Liver (tissue), 3 donors: Measurements from ENCODE around the gene CDC16.

Experiments
- GABPA ChIP-seq, 2 donors: IDR thresholded peaks in 1 of 2; conservative IDR thresholded peaks in 1 of 2; 2 replicates each; pipeline ENCODE4 v1.6.1; 2016; ENCODE audit warnings: antibody characterized with exemption in 2 of 2, mild to moderate bottlenecking in 1 of 2, moderate library complexity in 1 of 2
- JUND ChIP-seq, 2 donors: IDR thresholded peaks; 2 replicates each; pipeline ENCODE4 v1.6.1; 2016; ENCODE audit warnings: antibody characterized with exemption in 2 of 2
- NR2F2 ChIP-seq: IDR thresholded peaks from 2 replicates; pipeline ENCODE4 v1.6.1; 2016; ENCODE audit warnings: antibody characterized with exemption
- RAD21 ChIP-seq, 2 donors: IDR thresholded peaks; 2 replicates each; pipeline ENCODE4 v1.6.1; 2016; ENCODE audit warnings: antibody characterized with exemption in 2 of 2, mild to moderate bottlenecking in 2 of 2
- RXRA ChIP-seq, 2 donors: IDR thresholded peaks; 2 replicates each; pipeline ENCODE4 v1.6.1; 2017 to 2018; ENCODE audit warnings: antibody characterized with exemption in 2 of 2, mild to moderate bottlenecking in 1 of 2
- SP1 ChIP-seq: IDR thresholded peaks from 2 replicates; pipeline ENCODE4 v1.6.1; 2018; ENCODE audit warnings: antibody characterized with exemption, mild to moderate bottlenecking
- TAF1 ChIP-seq: conservative IDR thresholded peaks from 2 replicates; pipeline ENCODE4 v1.6.1; 2016; ENCODE audit warnings: antibody characterized with exemption, mild to moderate bottlenecking
- TF ChIP-seq, protein P1 (sequence below): fragments of 150-350 bp; IDR thresholded peaks from 2 replicates; pipeline ENCODE4 v1.5.1; 2017; ENCODE audit warnings: improper control_type of control experiment, low read depth, low read length; ENCODE audit not compliant: missing input control
- TF ChIP-seq, protein P2 (sequence below): IDR thresholded peaks from 2 replicates; pipeline ENCODE4 v1.6.1; 2016; ENCODE audit warnings: antibody characterized with exemption
- TF ChIP-seq, protein P3 (sequence below): IDR thresholded peaks from 2 replicates; pipeline ENCODE4 v1.6.1; 2016; ENCODE audit warnings: antibody characterized with exemption
- TF ChIP-seq, protein P4 (sequence below): IDR thresholded peaks from 2 replicates; pipeline ENCODE4 v1.6.1; 2016; ENCODE audit warnings: antibody characterized with exemption
- donor health status: healthy.
- donor health status: healthy.

DNA sequence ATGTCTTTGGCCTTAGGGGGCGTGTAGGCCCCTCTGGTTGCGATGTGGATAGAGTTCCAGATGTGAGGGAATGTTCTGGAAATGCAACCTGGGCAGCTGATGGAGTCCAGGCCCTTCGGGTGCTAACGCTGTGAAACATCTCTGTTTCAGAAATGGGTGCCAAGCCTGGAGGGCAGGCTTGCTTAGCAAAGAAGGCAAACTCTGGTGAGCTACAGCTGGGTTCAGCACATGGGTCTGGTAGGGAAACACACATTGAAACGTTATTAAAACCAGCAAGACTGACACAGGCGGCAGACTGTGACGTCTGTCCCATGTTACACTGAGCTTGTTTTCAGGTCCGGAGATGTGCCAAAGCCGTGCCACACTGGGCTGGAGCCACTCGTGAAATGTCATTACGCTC, 8.6 kb upstream of the CDC16 start:
- TF ChIP-seq, protein P1, sequence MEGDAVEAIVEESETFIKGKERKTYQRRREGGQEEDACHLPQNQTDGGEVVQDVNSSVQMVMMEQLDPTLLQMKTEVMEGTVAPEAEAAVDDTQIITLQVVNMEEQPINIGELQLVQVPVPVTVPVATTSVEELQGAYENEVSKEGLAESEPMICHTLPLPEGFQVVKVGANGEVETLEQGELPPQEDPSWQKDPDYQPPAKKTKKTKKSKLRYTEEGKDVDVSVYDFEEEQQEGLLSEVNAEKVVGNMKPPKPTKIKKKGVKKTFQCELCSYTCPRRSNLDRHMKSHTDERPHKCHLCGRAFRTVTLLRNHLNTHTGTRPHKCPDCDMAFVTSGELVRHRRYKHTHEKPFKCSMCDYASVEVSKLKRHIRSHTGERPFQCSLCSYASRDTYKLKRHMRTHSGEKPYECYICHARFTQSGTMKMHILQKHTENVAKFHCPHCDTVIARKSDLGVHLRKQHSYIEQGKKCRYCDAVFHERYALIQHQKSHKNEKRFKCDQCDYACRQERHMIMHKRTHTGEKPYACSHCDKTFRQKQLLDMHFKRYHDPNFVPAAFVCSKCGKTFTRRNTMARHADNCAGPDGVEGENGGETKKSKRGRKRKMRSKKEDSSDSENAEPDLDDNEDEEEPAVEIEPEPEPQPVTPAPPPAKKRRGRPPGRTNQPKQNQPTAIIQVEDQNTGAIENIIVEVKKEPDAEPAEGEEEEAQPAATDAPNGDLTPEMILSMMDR, result no peak
- TF ChIP-seq, protein P2, sequence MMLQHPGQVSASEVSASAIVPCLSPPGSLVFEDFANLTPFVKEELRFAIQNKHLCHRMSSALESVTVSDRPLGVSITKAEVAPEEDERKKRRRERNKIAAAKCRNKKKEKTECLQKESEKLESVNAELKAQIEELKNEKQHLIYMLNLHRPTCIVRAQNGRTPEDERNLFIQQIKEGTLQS, result no peak
- TF ChIP-seq RXRA (IDR thresholded peaks at IDR 0.05) (no peak), TAF1 (no peak), SP1 (no peak), JUND (IDR thresholded peaks at IDR 0.05) (no peak), RAD21 (IDR thresholded peaks at IDR 0.05) (no peak), GABPA (IDR thresholded peaks at IDR 0.05 in 1 of 2, conservative IDR thresholded peaks at IDR 0.05 in 1 of 2) (no peak), NR2F2 (no peak)
- TF ChIP-seq, protein P3, sequence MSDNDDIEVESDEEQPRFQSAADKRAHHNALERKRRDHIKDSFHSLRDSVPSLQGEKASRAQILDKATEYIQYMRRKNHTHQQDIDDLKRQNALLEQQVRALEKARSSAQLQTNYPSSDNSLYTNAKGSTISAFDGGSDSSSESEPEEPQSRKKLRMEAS, result no peak
- TF ChIP-seq, protein P4, sequence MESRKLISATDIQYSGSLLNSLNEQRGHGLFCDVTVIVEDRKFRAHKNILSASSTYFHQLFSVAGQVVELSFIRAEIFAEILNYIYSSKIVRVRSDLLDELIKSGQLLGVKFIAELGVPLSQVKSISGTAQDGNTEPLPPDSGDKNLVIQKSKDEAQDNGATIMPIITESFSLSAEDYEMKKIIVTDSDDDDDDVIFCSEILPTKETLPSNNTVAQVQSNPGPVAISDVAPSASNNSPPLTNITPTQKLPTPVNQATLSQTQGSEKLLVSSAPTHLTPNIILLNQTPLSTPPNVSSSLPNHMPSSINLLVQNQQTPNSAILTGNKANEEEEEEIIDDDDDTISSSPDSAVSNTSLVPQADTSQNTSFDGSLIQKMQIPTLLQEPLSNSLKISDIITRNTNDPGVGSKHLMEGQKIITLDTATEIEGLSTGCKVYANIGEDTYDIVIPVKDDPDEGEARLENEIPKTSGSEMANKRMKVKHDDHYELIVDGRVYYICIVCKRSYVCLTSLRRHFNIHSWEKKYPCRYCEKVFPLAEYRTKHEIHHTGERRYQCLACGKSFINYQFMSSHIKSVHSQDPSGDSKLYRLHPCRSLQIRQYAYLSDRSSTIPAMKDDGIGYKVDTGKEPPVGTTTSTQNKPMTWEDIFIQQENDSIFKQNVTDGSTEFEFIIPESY, result no peak
